ENCODE results near the gene CALD1. TPM values are rescaled to one million over a fixed set of nuclear protein-coding genes. Genes with fewer than 3 reads are reported as not detected.

Gene CALD1, protein sequence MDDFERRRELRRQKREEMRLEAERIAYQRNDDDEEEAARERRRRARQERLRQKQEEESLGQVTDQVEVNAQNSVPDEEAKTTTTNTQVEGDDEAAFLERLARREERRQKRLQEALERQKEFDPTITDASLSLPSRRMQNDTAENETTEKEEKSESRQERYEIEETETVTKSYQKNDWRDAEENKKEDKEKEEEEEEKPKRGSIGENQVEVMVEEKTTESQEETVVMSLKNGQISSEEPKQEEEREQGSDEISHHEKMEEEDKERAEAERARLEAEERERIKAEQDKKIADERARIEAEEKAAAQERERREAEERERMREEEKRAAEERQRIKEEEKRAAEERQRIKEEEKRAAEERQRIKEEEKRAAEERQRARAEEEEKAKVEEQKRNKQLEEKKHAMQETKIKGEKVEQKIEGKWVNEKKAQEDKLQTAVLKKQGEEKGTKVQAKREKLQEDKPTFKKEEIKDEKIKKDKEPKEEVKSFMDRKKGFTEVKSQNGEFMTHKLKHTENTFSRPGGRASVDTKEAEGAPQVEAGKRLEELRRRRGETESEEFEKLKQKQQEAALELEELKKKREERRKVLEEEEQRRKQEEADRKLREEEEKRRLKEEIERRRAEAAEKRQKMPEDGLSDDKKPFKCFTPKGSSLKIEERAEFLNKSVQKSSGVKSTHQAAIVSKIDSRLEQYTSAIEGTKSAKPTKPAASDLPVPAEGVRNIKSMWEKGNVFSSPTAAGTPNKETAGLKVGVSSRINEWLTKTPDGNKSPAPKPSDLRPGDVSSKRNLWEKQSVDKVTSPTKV
- total RNA-seq = 100 to 1,000 TPM in 2 of 4 donors, 10 to 100 TPM in 2; 32.3 to 462 (median 98.4) TPM

DNA sequence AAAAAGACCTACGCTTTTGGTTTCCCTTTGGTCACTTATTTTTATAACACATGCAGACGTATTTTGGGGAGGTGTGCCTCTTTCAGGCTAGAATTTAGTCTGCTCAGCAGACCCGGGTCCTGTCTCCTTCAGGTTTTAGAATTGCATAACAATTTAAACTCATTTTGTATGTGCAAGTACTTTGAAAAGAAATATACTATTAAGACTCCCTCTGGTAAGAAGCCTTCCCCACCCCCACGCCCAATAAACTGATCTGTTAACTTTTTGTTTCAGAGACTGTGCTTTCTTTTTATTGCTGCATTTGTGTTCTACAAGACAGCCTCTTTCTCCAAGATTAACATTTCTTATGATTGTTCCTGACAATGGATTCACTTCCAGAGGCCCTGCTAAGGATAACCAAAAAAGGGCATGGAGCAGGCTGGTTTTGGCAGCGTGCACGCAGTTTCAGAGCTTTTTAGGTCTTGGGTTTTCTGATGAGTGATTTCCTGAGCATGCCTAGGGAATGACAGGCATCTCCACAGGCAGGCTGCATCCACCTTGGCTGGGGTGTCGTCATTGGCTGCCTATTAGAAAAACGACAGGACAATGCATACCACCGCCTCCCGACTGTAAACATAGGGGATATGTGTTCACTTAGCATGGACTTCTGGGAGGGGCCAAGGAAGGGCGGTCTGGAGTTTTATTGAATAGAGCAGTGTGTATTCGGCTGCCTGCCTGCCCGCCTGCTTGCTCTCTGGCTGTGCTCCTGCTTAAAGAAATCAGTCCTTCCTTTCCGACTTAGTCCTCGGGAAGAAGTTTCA lies at the start of gene CALD1:
Gene CALD1, plus strand, starts transcription at position 694 of the 800 bp plus-strand sequence. CDS start 88,100 bp downstream, outside the sequence.
- WGBS, 2 donors = 18 to 32% methylated on average over 11 of the region's 15 CpGs
- peak within 1 kb of the TSS; percentile 63 to 90 (median 87) for H3K27ac ChIP-seq
- no peak for DNase-seq
- no peaks in the 10 kb centered on the region for H3K27me3 ChIP-seq
- H3K4me1 ChIP-seq = peaks cover 4 to 39% (median 6%) of the 10 kb centered on the region in 3 donors
- no peaks in the 10 kb centered on the region for H3K9me3 ChIP-seq
- intact Hi-C loops (cut with DNase I) = no loop called here
- H3K36me3 ChIP-seq = no peaks in the 10 kb centered on the region
- TF ChIP-seq POLR2A (IDR thresholded peaks at IDR 0.05) = peak in 2 of 4 donors; percentile 74 to 84
- TF ChIP-seq, protein P1, sequence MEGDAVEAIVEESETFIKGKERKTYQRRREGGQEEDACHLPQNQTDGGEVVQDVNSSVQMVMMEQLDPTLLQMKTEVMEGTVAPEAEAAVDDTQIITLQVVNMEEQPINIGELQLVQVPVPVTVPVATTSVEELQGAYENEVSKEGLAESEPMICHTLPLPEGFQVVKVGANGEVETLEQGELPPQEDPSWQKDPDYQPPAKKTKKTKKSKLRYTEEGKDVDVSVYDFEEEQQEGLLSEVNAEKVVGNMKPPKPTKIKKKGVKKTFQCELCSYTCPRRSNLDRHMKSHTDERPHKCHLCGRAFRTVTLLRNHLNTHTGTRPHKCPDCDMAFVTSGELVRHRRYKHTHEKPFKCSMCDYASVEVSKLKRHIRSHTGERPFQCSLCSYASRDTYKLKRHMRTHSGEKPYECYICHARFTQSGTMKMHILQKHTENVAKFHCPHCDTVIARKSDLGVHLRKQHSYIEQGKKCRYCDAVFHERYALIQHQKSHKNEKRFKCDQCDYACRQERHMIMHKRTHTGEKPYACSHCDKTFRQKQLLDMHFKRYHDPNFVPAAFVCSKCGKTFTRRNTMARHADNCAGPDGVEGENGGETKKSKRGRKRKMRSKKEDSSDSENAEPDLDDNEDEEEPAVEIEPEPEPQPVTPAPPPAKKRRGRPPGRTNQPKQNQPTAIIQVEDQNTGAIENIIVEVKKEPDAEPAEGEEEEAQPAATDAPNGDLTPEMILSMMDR (IDR thresholded peaks at IDR 0.05) = no peak
- H3K4me3 ChIP-seq = peak within 1 kb of the TSS; percentile 30 to 64 (median 54)

DNA sequence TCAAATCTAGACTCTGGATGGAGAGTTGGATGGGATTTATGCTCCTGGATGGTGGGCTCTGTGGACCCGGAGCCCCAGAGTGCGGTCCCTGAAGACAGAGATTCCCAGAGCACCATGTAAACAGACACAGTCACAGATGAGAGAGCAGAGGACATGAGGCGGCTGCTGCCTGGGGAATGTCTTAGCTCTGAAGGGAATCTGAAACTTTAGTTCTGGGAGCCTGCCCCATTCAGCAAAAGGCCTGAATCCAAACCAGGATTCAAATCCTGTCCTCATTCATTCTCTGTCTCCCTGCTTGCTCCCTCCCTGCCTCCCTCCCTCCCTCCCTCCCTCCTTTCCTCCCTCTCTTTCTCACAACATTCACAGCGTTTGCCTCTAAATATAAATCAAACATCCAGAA lies 49.5 kb upstream of the CALD1 start:
- H3K9me3 ChIP-seq = no peaks in the 10 kb centered on the region
- H3K27me3 ChIP-seq = no peaks in the 10 kb centered on the region
- H3K4me3 ChIP-seq = peak overlapping the region in 1 of 4 donors; percentile 6
- H3K27ac ChIP-seq = peak overlapping the region; percentile 76 to 88 (median 85)
- H3K36me3 ChIP-seq = no peaks in the 10 kb centered on the region
- intact Hi-C loops (cut with DNase I) = no loop called here
- no peak for DNase-seq
- TF ChIP-seq, protein P1 (IDR thresholded peaks at IDR 0.05) = no peak
- TF ChIP-seq POLR2A (IDR thresholded peaks at IDR 0.05) = no peak
- H3K4me1 ChIP-seq = peaks cover 0 to 18% (median 13%) of the 10 kb centered on the region in 3 donors
- WGBS, 2 donors = 71% methylated on average over 4 of the region's 4 CpGs

DNA sequence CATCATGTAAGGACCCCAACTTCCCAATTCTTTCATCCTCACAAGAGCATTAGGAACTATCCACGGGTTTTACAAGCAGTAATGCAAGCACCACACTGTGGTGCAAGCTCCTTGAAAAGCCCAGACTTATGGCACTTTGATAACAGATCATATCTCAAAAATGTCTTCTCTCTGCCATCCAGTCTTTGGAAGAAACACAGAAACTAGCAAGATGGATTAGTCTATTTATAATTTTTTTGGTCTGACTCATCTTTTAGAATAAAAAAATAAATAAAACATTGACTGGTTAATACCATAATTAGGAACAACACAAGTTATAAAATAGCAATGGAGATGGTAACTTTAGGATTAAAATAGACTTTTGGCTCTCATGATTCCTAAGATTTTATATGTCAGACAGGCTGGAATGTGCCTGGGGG lies 49.0 kb upstream of the CALD1 start:
- intact Hi-C loops (cut with DNase I) = no loop called here
- H3K4me3 ChIP-seq = peak overlapping the region in 1 of 4 donors; percentile 6
- no peaks in the 10 kb centered on the region for H3K9me3 ChIP-seq
- peak overlapping the region; percentile 76 to 88 (median 85) for H3K27ac ChIP-seq
- 14 to 17% methylated on average over 1 of the region's 1 CpG for WGBS, 2 donors
- peaks cover 0 to 18% (median 13%) of the 10 kb centered on the region in 3 donors for H3K4me1 ChIP-seq
- H3K36me3 ChIP-seq = no peaks in the 10 kb centered on the region
- no peaks in the 10 kb centered on the region for H3K27me3 ChIP-seq
- no peak for DNase-seq
- TF ChIP-seq, protein P1 (IDR thresholded peaks at IDR 0.05) = no peak
- no peak for TF ChIP-seq POLR2A (IDR thresholded peaks at IDR 0.05)

DNA sequence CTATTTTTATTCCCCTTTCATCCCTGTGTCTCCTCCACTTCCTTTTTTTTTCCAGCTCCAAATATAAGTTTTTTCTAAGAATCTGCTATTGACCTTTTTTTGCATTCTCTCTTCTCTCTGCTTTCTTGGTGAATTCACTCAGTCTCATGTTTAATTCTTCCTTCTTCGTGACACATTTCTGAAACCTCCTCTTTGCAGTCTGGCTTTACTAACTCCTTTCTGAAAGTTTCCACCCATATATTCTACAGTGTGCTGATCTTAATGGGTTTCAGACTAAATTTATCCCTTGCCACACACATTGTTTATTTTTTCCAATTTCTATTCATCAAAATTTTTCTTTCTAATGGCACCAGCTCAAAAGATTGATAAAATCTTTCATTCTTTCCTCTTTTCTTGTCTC lies 47.8 kb upstream of the CALD1 start:
- H3K27ac ChIP-seq = peak overlapping the region in 2 of 4 donors; percentile 83 to 87
- H3K27me3 ChIP-seq = no peaks in the 10 kb centered on the region
- H3K36me3 ChIP-seq = no peaks in the 10 kb centered on the region
- DNase-seq = no peak
- intact Hi-C loops (cut with DNase I) = no loop called here
- no peak overlapping the region for H3K4me3 ChIP-seq
- peaks cover 0 to 15% (median 13%) of the 10 kb centered on the region in 3 donors for H3K4me1 ChIP-seq
- WGBS, 2 donors = 50 to 64% methylated on average over 1 of the region's 1 CpG
- TF ChIP-seq POLR2A (IDR thresholded peaks at IDR 0.05) = no peak
- TF ChIP-seq, protein P1 (IDR thresholded peaks at IDR 0.05) = no peak
- no peaks in the 10 kb centered on the region for H3K9me3 ChIP-seq
